HCT116 (cell line): ENCODE results near the gene ZBTB12.

ENCODE experiments used
- CTCF ChIP-seq, 3 experiments: fragments of 200-600 bp in 1 of 3; sonication (generic) in 1 of 3; IDR thresholded peaks in 2 of 3; conservative IDR thresholded peaks in 1 of 3; 2 replicates each; pipeline ENCODE4 v1.5.1; 2012 to 2017; ENCODE audit warnings: low read depth in 2 of 3, low read length in 2 of 3, antibody characterized with exemption in 1 of 3, borderline replicate concordance in 1 of 3, control low read depth in 1 of 3, mild to moderate bottlenecking in 1 of 3, mixed read lengths in 1 of 3, mixed run types in 1 of 3, moderate library complexity in 1 of 3; ENCODE audit not compliant: insufficient read depth in 1 of 3
- POLR2A ChIP-seq: IDR thresholded peaks from 2 replicates; pipeline ENCODE4 v1.7.0; 2011; ENCODE audit warnings: borderline replicate concordance; ENCODE audit not compliant: insufficient read depth, insufficient read length; ENCODE audit errors: extremely low read depth
- RAD21 ChIP-seq: IDR thresholded peaks from 2 replicates; pipeline ENCODE4 v1.6.1; 2012; ENCODE audit warnings: low read depth, mild to moderate bottlenecking
- YY1 ChIP-seq: IDR thresholded peaks from 2 replicates; pipeline ENCODE4 v1.6.1; 2011; ENCODE audit warnings: low read length, low read depth, moderate library complexity, mild to moderate bottlenecking; ENCODE audit not compliant: insufficient replicate concordance; ENCODE audit errors: extremely low read depth
- ZBTB33 ChIP-seq: IDR thresholded peaks from 2 replicates; pipeline ENCODE4 v1.6.1; 2011; ENCODE audit warnings: mild to moderate bottlenecking, low read length, moderate library complexity; ENCODE audit not compliant: insufficient replicate concordance; ENCODE audit errors: extremely low read depth

GRCh38 chr6:31943742-31944141 lies 41.9 kb upstream of the ZBTB12 start:
- TF ChIP-seq YY1 (no peak), RAD21 (no peak), CTCF (IDR thresholded peaks at IDR 0.05 in 2 of 3, conservative IDR thresholded peaks at IDR 0.05 in 1 of 3; ENCODE audit: borderline replicate concordance in 1 of 3, insufficient read depth in 1 of 3, low read depth in 2 of 3, low read length in 2 of 3) (no peak), POLR2A (no peak), ZBTB33 (no peak)
